Glutamatergic neuron (in vitro differentiated cells): ENCODE results near the gene HRC. TPM values are rescaled to one million over a fixed set of nuclear protein-coding genes. Genes with fewer than 3 reads are reported as not detected.
"Not testable (repeated sequence)": the region's sequence is repeated elsewhere in the genome, so short reads cannot be mapped to it uniquely, and the experiment has no call there.

Experiments used
- DNase-seq: peaks from one replicate; pipeline ENCODE4 v3.0.0; 2022
- H3K27ac Mint-ChIP-seq: one replicate; pipeline ENCODE4 v1.8.0; 2020; ENCODE audit warnings: mild to moderate bottlenecking, mixed read lengths, inconsistent platforms; ENCODE audit not compliant: unreplicated experiment
- H3K27me3 Mint-ChIP-seq: one replicate; pipeline ENCODE4 v1.8.0; 2020; ENCODE audit warnings: mild to moderate bottlenecking, moderate library complexity, mixed read lengths, inconsistent platforms; ENCODE audit not compliant: unreplicated experiment
- H3K36me3 Mint-ChIP-seq: one replicate; pipeline ENCODE4 v1.8.0; 2020; ENCODE audit warnings: mild to moderate bottlenecking, mixed read lengths, inconsistent platforms; ENCODE audit not compliant: unreplicated experiment
- H3K4me1 Mint-ChIP-seq: one replicate; pipeline ENCODE4 v1.8.0; 2020; ENCODE audit warnings: mild to moderate bottlenecking, low read depth, mixed read lengths, inconsistent platforms; ENCODE audit not compliant: unreplicated experiment
- H3K4me3 Mint-ChIP-seq: one replicate; pipeline ENCODE4 v1.8.0; 2020; ENCODE audit warnings: mild to moderate bottlenecking, mixed read lengths, inconsistent platforms; ENCODE audit not compliant: unreplicated experiment
- H3K9me3 Mint-ChIP-seq: one replicate; pipeline ENCODE4 v1.8.0; 2020; ENCODE audit warnings: mild to moderate bottlenecking, moderate library complexity, mixed read lengths, inconsistent platforms; ENCODE audit not compliant: unreplicated experiment
- total RNA-seq: library from RNA; stranded (reverse); fragmentation: NEBNext Ultra II Directional; extraction: Animal tissue kit (Norgen Biotek cat#: 25700); gene quantifications from one replicate; pipeline ENCODE4 v1.2.1, GENCODE V29; 2021; ENCODE audit not compliant: unreplicated experiment
- TF ChIP-seq, protein P1 (sequence below): fragments of 200-600 bp; sonication (generic); IDR thresholded peaks from one replicate; pipeline ENCODE4 v1.5.0; 2021; ENCODE audit not compliant: partially characterized antibody, unreplicated experiment

Gene HRC
- total RNA-seq, 1 donor from 2014 or later: 26.6 TPM

DNA sequence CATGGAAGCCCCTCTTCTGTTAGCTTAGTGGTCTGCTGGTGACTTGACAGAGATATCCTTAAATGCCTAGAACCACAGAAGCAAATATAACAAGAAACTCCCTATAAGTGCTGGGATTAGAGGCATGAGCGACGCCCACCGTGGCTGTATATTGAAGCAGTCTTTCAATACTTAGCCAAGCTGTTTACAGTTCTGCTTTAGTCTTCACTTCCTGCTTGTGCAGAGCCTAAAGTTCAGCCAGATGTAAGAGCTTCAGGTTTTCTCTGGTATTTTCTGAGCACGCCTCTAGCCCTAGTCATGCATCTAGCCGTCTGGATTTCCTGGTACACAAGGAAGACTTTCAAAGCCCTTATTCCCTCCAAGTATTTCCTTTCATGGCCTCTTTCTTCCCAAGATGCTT lies 30.9 kb upstream of the HRC start:
- peaks cover 48% of the 10 kb centered on the region for H3K36me3 Mint-ChIP-seq
- no peak overlapping the region for H3K27ac Mint-ChIP-seq
- H3K9me3 Mint-ChIP-seq: peaks cover 11% of the 10 kb centered on the region
- H3K4me1 Mint-ChIP-seq: no peaks in the 10 kb centered on the region
- no peak for DNase-seq
- no peak overlapping the region for H3K4me3 Mint-ChIP-seq
- peaks cover 14% of the 10 kb centered on the region for H3K27me3 Mint-ChIP-seq
- TF ChIP-seq, protein P1, sequence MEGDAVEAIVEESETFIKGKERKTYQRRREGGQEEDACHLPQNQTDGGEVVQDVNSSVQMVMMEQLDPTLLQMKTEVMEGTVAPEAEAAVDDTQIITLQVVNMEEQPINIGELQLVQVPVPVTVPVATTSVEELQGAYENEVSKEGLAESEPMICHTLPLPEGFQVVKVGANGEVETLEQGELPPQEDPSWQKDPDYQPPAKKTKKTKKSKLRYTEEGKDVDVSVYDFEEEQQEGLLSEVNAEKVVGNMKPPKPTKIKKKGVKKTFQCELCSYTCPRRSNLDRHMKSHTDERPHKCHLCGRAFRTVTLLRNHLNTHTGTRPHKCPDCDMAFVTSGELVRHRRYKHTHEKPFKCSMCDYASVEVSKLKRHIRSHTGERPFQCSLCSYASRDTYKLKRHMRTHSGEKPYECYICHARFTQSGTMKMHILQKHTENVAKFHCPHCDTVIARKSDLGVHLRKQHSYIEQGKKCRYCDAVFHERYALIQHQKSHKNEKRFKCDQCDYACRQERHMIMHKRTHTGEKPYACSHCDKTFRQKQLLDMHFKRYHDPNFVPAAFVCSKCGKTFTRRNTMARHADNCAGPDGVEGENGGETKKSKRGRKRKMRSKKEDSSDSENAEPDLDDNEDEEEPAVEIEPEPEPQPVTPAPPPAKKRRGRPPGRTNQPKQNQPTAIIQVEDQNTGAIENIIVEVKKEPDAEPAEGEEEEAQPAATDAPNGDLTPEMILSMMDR: no peak

DNA sequence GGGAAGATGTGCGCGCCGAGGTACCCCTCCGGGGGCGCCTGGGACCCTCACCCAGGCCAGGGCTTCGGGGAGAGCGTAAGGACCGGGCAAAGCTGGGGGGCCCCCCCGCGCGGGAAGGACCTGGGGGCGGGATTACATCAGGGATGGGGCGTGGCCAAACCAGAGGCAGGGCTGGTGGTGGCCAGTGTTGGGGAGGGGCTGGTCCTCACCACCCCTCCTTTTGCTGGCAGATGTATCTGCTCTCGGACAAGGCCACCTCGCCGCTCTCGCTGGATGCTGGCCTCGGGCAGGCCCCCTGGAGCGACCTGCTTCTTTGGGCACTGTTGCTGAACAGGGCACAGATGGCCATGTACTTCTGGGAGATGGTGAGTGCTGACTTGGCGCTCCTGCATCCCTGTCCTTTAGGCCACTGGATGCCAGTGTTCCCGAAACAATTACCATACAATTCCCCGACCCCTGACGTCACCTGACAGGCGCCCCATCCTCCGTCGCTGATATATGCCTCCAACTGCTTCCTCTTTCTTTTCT lies 27.7 kb upstream of the HRC start:
- no peak overlapping the region for H3K27ac Mint-ChIP-seq
- peaks cover 11% of the 10 kb centered on the region for H3K9me3 Mint-ChIP-seq
- H3K4me3 Mint-ChIP-seq: no peak overlapping the region
- TF ChIP-seq, protein P1: no peak
- DNase-seq: no peak
- peaks cover 12% of the 10 kb centered on the region for H3K27me3 Mint-ChIP-seq
- H3K4me1 Mint-ChIP-seq: no peaks in the 10 kb centered on the region
- H3K36me3 Mint-ChIP-seq: peaks cover 38% of the 10 kb centered on the region

DNA sequence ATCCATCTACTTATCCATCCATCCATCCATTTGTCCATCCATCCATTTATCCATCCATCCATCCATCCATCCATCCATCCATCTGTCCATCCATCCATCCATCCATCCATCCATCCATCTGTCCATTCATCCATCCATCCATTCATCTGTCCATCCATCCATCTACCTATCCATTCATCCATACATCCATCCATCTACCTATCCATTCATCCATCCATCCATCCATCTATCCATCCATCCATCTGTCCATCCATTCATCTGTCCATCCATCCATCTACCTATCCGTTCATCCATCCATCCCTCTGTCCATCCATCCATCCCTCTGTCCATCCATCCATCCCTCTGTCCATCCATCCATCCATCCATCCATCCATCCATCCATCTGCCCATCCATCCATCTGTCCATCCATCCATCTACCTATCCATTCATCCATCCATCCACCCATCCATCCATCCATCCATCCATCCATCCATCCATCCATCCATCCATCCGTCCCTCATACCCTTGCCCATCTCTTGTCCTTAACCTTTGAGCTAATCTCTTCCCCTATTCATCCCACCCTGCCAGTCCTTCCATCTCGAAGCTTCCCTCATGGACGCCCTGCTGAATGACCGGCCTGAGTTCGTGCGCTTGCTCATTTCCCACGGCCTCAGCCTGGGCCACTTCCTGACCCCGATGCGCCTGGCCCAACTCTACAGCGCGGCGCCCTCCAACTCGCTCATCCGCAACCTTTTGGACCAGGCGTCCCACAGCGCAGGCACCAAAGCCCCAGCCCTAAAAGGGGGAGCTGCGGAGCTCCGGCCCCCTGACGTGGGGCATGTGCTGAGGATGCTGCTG lies 27.0 kb upstream of the HRC start:
- Mint-ChIP-seq H3K36me3 (peaks cover 38% of the 10 kb centered on the region), H3K27ac (peak overlapping the region; percentile 44), H3K9me3 (peaks cover 11% of the 10 kb centered on the region), H3K4me3 (peak overlapping the region; percentile 34), H3K27me3 (peaks cover 12% of the 10 kb centered on the region)
- not testable (repeated sequence) for H3K4me1 Mint-ChIP-seq, DNase-seq

GRCh38 chr19:49180659-49181058 lies 25.5 kb upstream of the HRC start:
- peaks cover 11% of the 10 kb centered on the region for H3K9me3 Mint-ChIP-seq
- no peak overlapping the region for H3K4me3 Mint-ChIP-seq
- DNase-seq: no peak
- H3K4me1 Mint-ChIP-seq: no peaks in the 10 kb centered on the region
- peaks cover 9% of the 10 kb centered on the region for H3K27me3 Mint-ChIP-seq
- TF ChIP-seq, protein P1: no peak
- H3K36me3 Mint-ChIP-seq: peaks cover 37% of the 10 kb centered on the region
- no peak overlapping the region for H3K27ac Mint-ChIP-seq

DNA sequence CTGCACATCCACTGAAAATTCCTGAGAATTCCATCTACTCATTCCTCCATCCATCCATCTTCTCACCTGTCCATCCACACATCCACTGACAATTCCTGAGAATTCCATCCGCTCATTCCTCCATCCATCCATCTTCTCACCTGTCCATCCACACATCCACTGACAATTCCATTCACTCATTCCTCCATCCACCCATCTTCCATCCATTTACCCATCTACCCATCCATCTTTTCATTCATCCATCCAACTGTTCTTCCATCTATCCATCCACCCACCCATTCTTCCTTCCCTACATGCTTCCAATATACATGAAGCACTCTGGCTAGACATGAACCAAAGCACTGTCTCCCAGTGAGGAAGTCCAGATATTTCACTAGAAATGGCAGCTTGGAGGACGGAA lies 18.0 kb upstream of the HRC start:
- TF ChIP-seq, protein P1: no peak
- no peaks in the 10 kb centered on the region for H3K4me1 Mint-ChIP-seq
- no peak overlapping the region for H3K4me3 Mint-ChIP-seq
- no peak overlapping the region for H3K27ac Mint-ChIP-seq
- DNase-seq: no peak
- H3K9me3 Mint-ChIP-seq: peaks cover 3% of the 10 kb centered on the region
- peaks cover 4% of the 10 kb centered on the region for H3K27me3 Mint-ChIP-seq
- no peaks in the 10 kb centered on the region for H3K36me3 Mint-ChIP-seq
